ENCODE results near the gene METTL13.

METTL13 gene

GRCh38 chr1:171781176-171781875, at the start of gene METTL13:
METTL13 (plus strand) TSS chr1:171781660; CDS start chr1:171781968, 308 bp downstream.
- Histone ChIP-seq H3K9ac (ENCODE audit: insufficient read length) (peak within 1 kb of the TSS; percentile 94), H3K27ac (peak within 1 kb of the TSS; percentile 87), H3K4me3 (peak within 1 kb of the TSS; percentile 96), H3K36me3 (ENCODE audit: insufficient read depth, low read length) (peaks cover 16% of the 10 kb centered on the region), H3K9me3 (ENCODE audit: low read depth, low read length) (no peaks in the 10 kb centered on the region)
- DNase-seq (ENCODE audit: low read depth, low spot score) = peak; percentile 86
- TF ChIP-seq FOXP2 (optimal IDR thresholded peaks at IDR 0.05; ENCODE audit: control extremely low read depth, extremely low read length, insufficient read depth) = peak; percentile 67
- TF ChIP-seq POLR2AphosphoS5 (IDR thresholded peaks at IDR 0.05; ENCODE audit: borderline replicate concordance, low read depth, low read length) = peak; percentile 84
- no peak for TF ChIP-seq EZH2 (IDR thresholded peaks at IDR 0.05)

GRCh38 chr1:171736196-171736595, 45.3 kb upstream of the METTL13 start:
- H3K9ac ChIP-seq (ENCODE audit: insufficient read length) = no peak overlapping the region
- no peaks in the 10 kb centered on the region for H3K9me3 ChIP-seq (ENCODE audit: low read depth, low read length)
- H3K36me3 ChIP-seq (ENCODE audit: insufficient read depth, low read length) = peaks cover 11% of the 10 kb centered on the region
- DNase-seq (ENCODE audit: low read depth, low spot score) = no peak
- TF ChIP-seq EZH2 (IDR thresholded peaks at IDR 0.05) (no peak), FOXP2 (optimal IDR thresholded peaks at IDR 0.05; ENCODE audit: control extremely low read depth, extremely low read length, insufficient read depth) (no peak), POLR2AphosphoS5 (IDR thresholded peaks at IDR 0.05; ENCODE audit: borderline replicate concordance, low read depth, low read length) (no peak)
- H3K27ac ChIP-seq = no peak overlapping the region
- H3K4me3 ChIP-seq = no peak overlapping the region

GRCh38 chr1:171738911-171739310, 42.5 kb upstream of the METTL13 start:
- DNase-seq (ENCODE audit: low read depth, low spot score) = no peak
- H3K4me3 ChIP-seq = peak overlapping the region; percentile 39; the same call in 1 of the 2 replicates
- no peaks in the 10 kb centered on the region for H3K9me3 ChIP-seq (ENCODE audit: low read depth, low read length)
- H3K27ac ChIP-seq = peak overlapping the region; percentile 48; the same call in 1 of the 2 replicates
- H3K36me3 ChIP-seq (ENCODE audit: insufficient read depth, low read length) = peaks cover 11% of the 10 kb centered on the region
- H3K9ac ChIP-seq (ENCODE audit: insufficient read length) = no peak overlapping the region
- TF ChIP-seq POLR2AphosphoS5 (IDR thresholded peaks at IDR 0.05; ENCODE audit: borderline replicate concordance, low read depth, low read length) (no peak), EZH2 (IDR thresholded peaks at IDR 0.05) (no peak), FOXP2 (optimal IDR thresholded peaks at IDR 0.05; ENCODE audit: control extremely low read depth, extremely low read length, insufficient read depth) (no peak)

- H3K27ac ChIP-seq = no peak overlapping the region
- no peak overlapping the region for H3K4me3 ChIP-seq
- DNase-seq (ENCODE audit: low read depth, low spot score) = no peak
- H3K36me3 ChIP-seq (ENCODE audit: insufficient read depth, low read length) = peaks cover 11% of the 10 kb centered on the region
- TF ChIP-seq FOXP2 (optimal IDR thresholded peaks at IDR 0.05; ENCODE audit: control extremely low read depth, extremely low read length, insufficient read depth) = no peak
- TF ChIP-seq POLR2AphosphoS5 (IDR thresholded peaks at IDR 0.05; ENCODE audit: borderline replicate concordance, low read depth, low read length) = no peak
- no peak for TF ChIP-seq EZH2 (IDR thresholded peaks at IDR 0.05)
- H3K9ac ChIP-seq (ENCODE audit: insufficient read length) = no peak overlapping the region
- H3K9me3 ChIP-seq (ENCODE audit: low read depth, low read length) = no peaks in the 10 kb centered on the region
These were observed 41.8 kb upstream of the METTL13 start for GRCh38 chr1:171739656-171740055.

GRCh38 chr1:171740356-171740863, 41.0 kb upstream of the METTL13 start:
- H3K9ac ChIP-seq (ENCODE audit: insufficient read length) = peak overlapping the region; percentile 86
- TF ChIP-seq EZH2 (IDR thresholded peaks at IDR 0.05) (no peak), POLR2AphosphoS5 (IDR thresholded peaks at IDR 0.05; ENCODE audit: borderline replicate concordance, low read depth, low read length) (no peak), FOXP2 (optimal IDR thresholded peaks at IDR 0.05; ENCODE audit: control extremely low read depth, extremely low read length, insufficient read depth) (no peak)
- H3K36me3 ChIP-seq (ENCODE audit: insufficient read depth, low read length) = peaks cover 11% of the 10 kb centered on the region
- peak overlapping the region; percentile 99 for H3K4me3 ChIP-seq
- no peak overlapping the region for H3K27ac ChIP-seq
- no peak for DNase-seq (ENCODE audit: low read depth, low spot score)
- no peaks in the 10 kb centered on the region for H3K9me3 ChIP-seq (ENCODE audit: low read depth, low read length)

GRCh38 chr1:171740987-171741871, 40.2 kb upstream of the METTL13 start:
- Histone ChIP-seq H3K4me3 (peak overlapping the region; percentile 99), H3K36me3 (ENCODE audit: insufficient read depth, low read length) (peaks cover 10% of the 10 kb centered on the region), H3K9me3 (ENCODE audit: low read depth, low read length) (no peaks in the 10 kb centered on the region), H3K27ac (no peak overlapping the region), H3K9ac (ENCODE audit: insufficient read length) (peak overlapping the region; percentile 86)
- no peak for TF ChIP-seq EZH2 (IDR thresholded peaks at IDR 0.05)
- no peak for TF ChIP-seq POLR2AphosphoS5 (IDR thresholded peaks at IDR 0.05; ENCODE audit: borderline replicate concordance, low read depth, low read length)
- no peak for TF ChIP-seq FOXP2 (optimal IDR thresholded peaks at IDR 0.05; ENCODE audit: control extremely low read depth, extremely low read length, insufficient read depth)
- DNase-seq (ENCODE audit: low read depth, low spot score) = no peak

- peaks cover 5% of the 10 kb centered on the region for H3K36me3 ChIP-seq (ENCODE audit: insufficient read depth, low read length)
- DNase-seq (ENCODE audit: low read depth, low spot score) = no peak
- TF ChIP-seq FOXP2 (optimal IDR thresholded peaks at IDR 0.05; ENCODE audit: control extremely low read depth, extremely low read length, insufficient read depth) = no peak
- peak; percentile 96 for TF ChIP-seq POLR2AphosphoS5 (IDR thresholded peaks at IDR 0.05; ENCODE audit: borderline replicate concordance, low read depth, low read length)
- no peak for TF ChIP-seq EZH2 (IDR thresholded peaks at IDR 0.05)
- peak within 1 kb of the TSS; percentile 99 for H3K4me3 ChIP-seq
- H3K9me3 ChIP-seq (ENCODE audit: low read depth, low read length) = no peaks in the 10 kb centered on the region
- peak within 1 kb of the TSS; percentile 44; the same call in 1 of the 2 replicates for H3K27ac ChIP-seq
- H3K9ac ChIP-seq (ENCODE audit: insufficient read length) = peak within 1 kb of the TSS; percentile 86
These were observed 39.4 kb upstream of the METTL13 start, which contains the start of gene VAMP4 for GRCh38 chr1:171741872-171742576. VAMP4 (minus strand) TSS chr1:171742065; CDS start chr1:171738414, 3,651 bp downstream.

Data from SK-N-MC (cell line).